Transverse colon (tissue), 4 donors: ENCODE measurements around the gene LRP8. TPM values are rescaled to one million over a fixed set of nuclear protein-coding genes. Genes with fewer than 3 reads are reported as not detected.

Source experiments
- DNase-seq: peaks from one replicate; pipeline ENCODE4 v3.0.0-alpha.2; 2019
- H3K27ac ChIP-seq, 4 donors: fragments of 200-600 bp; sonication (generic); 2 replicates each; pipeline ENCODE4 v1.5.1; 2016 to 2018; ENCODE audit warnings: inconsistent platforms in 4 of 4
- H3K27me3 ChIP-seq: fragments of 200-600 bp; sonication (generic); 2 replicates; pipeline ENCODE4 v1.5.1; 2017; ENCODE audit warnings: inconsistent platforms
- H3K36me3 ChIP-seq, 4 donors: fragments of 200-600 bp; sonication (generic); 2 replicates each; pipeline ENCODE4 v1.5.1; 2017 to 2019; ENCODE audit warnings: inconsistent platforms in 4 of 4
- H3K4me1 ChIP-seq, 4 donors: fragments of 200-600 bp; sonication (generic); 2 replicates each; pipeline ENCODE4 v1.5.1; 2017 to 2020; ENCODE audit warnings: inconsistent platforms in 4 of 4
- H3K4me3 ChIP-seq, 4 donors: fragments of 200-600 bp; sonication (generic); 1 replicate in 1 of 4; 2 replicates in 3 of 4; pipeline versions ENCODE4 v1.5.1 to v1.6.1; 2017 to 2019; ENCODE audit warnings: inconsistent platforms in 4 of 4
- H3K9me3 ChIP-seq, 2 donors: fragments of 200-600 bp; sonication (generic); 2 replicates each; pipeline ENCODE4 v1.5.1; 2017 to 2019; ENCODE audit warnings: inconsistent platforms in 2 of 2
- EP300 ChIP-seq: sonication (generic); formaldehyde crosslinking; IDR thresholded peaks from one replicate; pipeline ENCODE4 v1.6.1; 2017; ENCODE audit warnings: antibody characterized with exemption, low read depth
- POLR2A ChIP-seq: fragments of 450-650 bp; IDR thresholded peaks from one replicate; pipeline ENCODE4 v1.6.1; 2016; ENCODE audit warnings: antibody characterized with exemption, mild to moderate bottlenecking, moderate library complexity
- POLR2AphosphoS5 ChIP-seq, 3 donors: sonication (generic); formaldehyde crosslinking; IDR thresholded peaks; one replicate each; pipeline ENCODE4 v1.6.1; 2016; ENCODE audit warnings: antibody characterized with exemption in 3 of 3
- WGBS, 2 donors: methylation state at CpG; one replicate each; pipeline ENCODE4 v1.1.5; 2018; ENCODE audit warnings: low coverage in 1 of 2; 5-methylcytosine and 5-hydroxymethylcytosine counted together
- in situ Hi-C, 4 donors: fragments of 200-750 bp; cut with MboI; loops; one replicate each; pipeline versions ENCODE4 v1.15.0 to v1.15.1; 2017; ENCODE audit warnings: low sequenced_read_pairs in 3 of 4, low pct_ligation_motif_present in 1 of 4, low pct_unique_long_range_greater_than_20kb in 1 of 4
- intact Hi-C: fragments of 100-400 bp; cut with DNase I; formaldehyde crosslinking; loops from one replicate; pipeline ENCODE4 v1.15.1; 2023; ENCODE audit warnings: low total_unique reads
- total RNA-seq, 4 donors: library from RNA; depleted of rRNA; stranded (reverse); fragments of >200 nt; gene quantifications; one replicate each; pipeline ENCODE4 v1.1.0, GENCODE V29; 2016
- TF ChIP-seq, protein P1 (sequence below), 5 experiments: fragments of 200-600 bp in 3 of 5; fragments of 450-650 bp in 2 of 5; sonication (generic) in 3 of 5; IDR thresholded peaks; 1 replicate in 2 of 5; 2 replicates in 3 of 5; pipeline ENCODE4 v1.5.1; 2016 to 2017; ENCODE audit warnings: antibody characterized with exemption in 5 of 5, inconsistent platforms in 3 of 5, mild to moderate bottlenecking in 2 of 5, moderate library complexity in 1 of 5

The LRP8 gene
- total RNA-seq, 4 donors from 2014 or later: 0.37 to 10.7 (median 1.4) TPM

- no peak for DNase-seq
- in situ Hi-C loops: no loop called here
- H3K4me3 ChIP-seq: no peak overlapping the region
- H3K4me1 ChIP-seq: no peaks in the 10 kb centered on the region
- H3K27me3 ChIP-seq: no peaks in the 10 kb centered on the region
- 92 to 93% methylated on average over 2 of the region's 2 CpGs for WGBS, 2 donors
- intact Hi-C loops: no loop called here
- TF ChIP-seq, protein P1, sequence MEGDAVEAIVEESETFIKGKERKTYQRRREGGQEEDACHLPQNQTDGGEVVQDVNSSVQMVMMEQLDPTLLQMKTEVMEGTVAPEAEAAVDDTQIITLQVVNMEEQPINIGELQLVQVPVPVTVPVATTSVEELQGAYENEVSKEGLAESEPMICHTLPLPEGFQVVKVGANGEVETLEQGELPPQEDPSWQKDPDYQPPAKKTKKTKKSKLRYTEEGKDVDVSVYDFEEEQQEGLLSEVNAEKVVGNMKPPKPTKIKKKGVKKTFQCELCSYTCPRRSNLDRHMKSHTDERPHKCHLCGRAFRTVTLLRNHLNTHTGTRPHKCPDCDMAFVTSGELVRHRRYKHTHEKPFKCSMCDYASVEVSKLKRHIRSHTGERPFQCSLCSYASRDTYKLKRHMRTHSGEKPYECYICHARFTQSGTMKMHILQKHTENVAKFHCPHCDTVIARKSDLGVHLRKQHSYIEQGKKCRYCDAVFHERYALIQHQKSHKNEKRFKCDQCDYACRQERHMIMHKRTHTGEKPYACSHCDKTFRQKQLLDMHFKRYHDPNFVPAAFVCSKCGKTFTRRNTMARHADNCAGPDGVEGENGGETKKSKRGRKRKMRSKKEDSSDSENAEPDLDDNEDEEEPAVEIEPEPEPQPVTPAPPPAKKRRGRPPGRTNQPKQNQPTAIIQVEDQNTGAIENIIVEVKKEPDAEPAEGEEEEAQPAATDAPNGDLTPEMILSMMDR (IDR thresholded peaks at IDR 0.05): no peak
- no peak for TF ChIP-seq POLR2A
- TF ChIP-seq POLR2AphosphoS5 (IDR thresholded peaks at IDR 0.05): no peak
- TF ChIP-seq EP300: no peak
- no peaks in the 10 kb centered on the region for H3K9me3 ChIP-seq
- no peaks in the 10 kb centered on the region for H3K36me3 ChIP-seq
- H3K27ac ChIP-seq: peak overlapping the region in 1 of 4 donors; percentile 17
Observed at GRCh38 chr1:53259932-53260331, 67.9 kb downstream of the LRP8 start.

GRCh38 chr1:53258216-53258615 is 69.7 kb downstream of the LRP8 start:
- Histone ChIP-seq H3K4me1 (no peaks in the 10 kb centered on the region), H3K9me3 (no peaks in the 10 kb centered on the region), H3K27me3 (no peaks in the 10 kb centered on the region), H3K36me3 (no peaks in the 10 kb centered on the region), H3K27ac (no peak overlapping the region), H3K4me3 (no peak overlapping the region)
- WGBS, 2 donors: 88% methylated on average over 1 of the region's 1 CpG; no CpG with 5 or more reads in 1 of the 2 donors
- intact Hi-C loops: no loop called here
- no peak for TF ChIP-seq EP300
- TF ChIP-seq, protein P1 (IDR thresholded peaks at IDR 0.05): no peak
- TF ChIP-seq POLR2A: no peak
- TF ChIP-seq POLR2AphosphoS5 (IDR thresholded peaks at IDR 0.05): no peak
- no peak for DNase-seq
- in situ Hi-C loops: no loop called here

- 92% methylated on average over 5 of the region's 5 CpGs for WGBS, 2 donors
Observed at GRCh38 chr1:53257454-53258081, 70.3 kb downstream of the LRP8 start.

DNA sequence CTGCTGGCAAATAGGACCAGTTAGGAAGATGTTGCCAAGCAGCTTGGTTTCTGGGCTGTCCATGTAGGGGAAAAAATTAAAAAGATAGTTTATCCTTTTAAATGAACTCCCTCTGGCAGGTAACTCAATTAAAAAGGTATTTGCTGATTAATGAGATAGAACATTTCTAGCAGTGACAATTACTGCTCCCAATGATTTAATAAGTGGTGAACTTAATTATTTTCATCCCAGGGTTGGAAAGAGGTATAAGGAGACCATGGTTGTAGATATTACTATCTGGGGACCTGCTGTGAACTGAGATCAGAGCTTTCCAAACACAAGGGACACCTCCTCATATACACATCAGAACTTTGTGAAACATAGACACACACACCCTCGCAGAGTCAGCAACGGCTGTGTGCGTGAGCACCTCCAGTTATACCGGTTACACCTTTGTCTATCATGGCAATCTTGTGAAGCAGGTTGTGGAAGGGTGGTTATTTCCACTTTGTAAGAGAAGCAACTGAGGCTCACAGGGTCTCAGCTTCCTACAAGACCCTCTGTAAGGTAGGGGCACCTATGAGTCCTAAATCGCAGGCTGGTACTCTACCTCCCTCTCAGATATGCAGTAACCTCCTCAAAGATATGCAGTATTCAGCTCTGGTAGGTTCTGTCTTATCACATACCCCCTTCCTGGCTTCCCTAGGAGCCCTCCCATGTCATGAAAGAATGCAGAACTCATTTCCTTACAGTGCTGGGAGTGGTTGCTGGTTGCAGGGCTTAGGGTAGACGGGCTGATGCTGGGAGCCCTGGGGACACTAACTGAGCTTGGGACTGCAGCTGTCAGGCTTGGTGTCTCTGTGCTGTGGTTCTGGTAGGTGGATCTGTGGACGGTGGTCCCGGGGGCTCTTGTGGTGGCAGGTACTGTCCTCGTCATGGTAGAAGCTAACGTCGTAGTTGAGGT is 71.1 kb downstream of the LRP8 start:
- intact Hi-C loops (no loop called here), in situ Hi-C loops (no loop called here)

More at GRCh38 chr1:53257454-53258081, 70.3 kb downstream of the LRP8 start:
- DNase-seq: no peak
- intact Hi-C loops (no loop called here), in situ Hi-C loops (no loop called here)
- Histone ChIP-seq H3K4me3 (no peak overlapping the region), H3K36me3 (no peaks in the 10 kb centered on the region), H3K27ac (no peak overlapping the region), H3K4me1 (no peaks in the 10 kb centered on the region), H3K27me3 (no peaks in the 10 kb centered on the region), H3K9me3 (no peaks in the 10 kb centered on the region)
- TF ChIP-seq POLR2AphosphoS5 (IDR thresholded peaks at IDR 0.05) (no peak), POLR2A (no peak), EP300 (no peak)
- TF ChIP-seq, protein P1 (IDR thresholded peaks at IDR 0.05): no peak

More for the DNA sequence above, 71.1 kb downstream of the LRP8 start:
- Histone ChIP-seq H3K9me3 (no peaks in the 10 kb centered on the region), H3K36me3 (no peaks in the 10 kb centered on the region), H3K4me1 (no peaks in the 10 kb centered on the region), H3K27me3 (no peaks in the 10 kb centered on the region), H3K4me3 (no peak overlapping the region), H3K27ac (no peak overlapping the region)
- no peak for DNase-seq
- WGBS, 2 donors: 95% methylated on average over 11 of the region's 11 CpGs; no CpG with 5 or more reads in 1 of the 2 donors
- no peak for TF ChIP-seq POLR2A
- no peak for TF ChIP-seq EP300
- TF ChIP-seq, protein P1 (IDR thresholded peaks at IDR 0.05): no peak
- no peak for TF ChIP-seq POLR2AphosphoS5 (IDR thresholded peaks at IDR 0.05)
